ENCODE data around the gene COG3. TPM values are rescaled to one million over a fixed set of nuclear protein-coding genes. Genes with fewer than 3 reads are reported as not detected.

COG3 gene
- total and polyA plus RNA-seq, 11 donors = 7.7 to 23.1 (median 15.2) TPM

DNA sequence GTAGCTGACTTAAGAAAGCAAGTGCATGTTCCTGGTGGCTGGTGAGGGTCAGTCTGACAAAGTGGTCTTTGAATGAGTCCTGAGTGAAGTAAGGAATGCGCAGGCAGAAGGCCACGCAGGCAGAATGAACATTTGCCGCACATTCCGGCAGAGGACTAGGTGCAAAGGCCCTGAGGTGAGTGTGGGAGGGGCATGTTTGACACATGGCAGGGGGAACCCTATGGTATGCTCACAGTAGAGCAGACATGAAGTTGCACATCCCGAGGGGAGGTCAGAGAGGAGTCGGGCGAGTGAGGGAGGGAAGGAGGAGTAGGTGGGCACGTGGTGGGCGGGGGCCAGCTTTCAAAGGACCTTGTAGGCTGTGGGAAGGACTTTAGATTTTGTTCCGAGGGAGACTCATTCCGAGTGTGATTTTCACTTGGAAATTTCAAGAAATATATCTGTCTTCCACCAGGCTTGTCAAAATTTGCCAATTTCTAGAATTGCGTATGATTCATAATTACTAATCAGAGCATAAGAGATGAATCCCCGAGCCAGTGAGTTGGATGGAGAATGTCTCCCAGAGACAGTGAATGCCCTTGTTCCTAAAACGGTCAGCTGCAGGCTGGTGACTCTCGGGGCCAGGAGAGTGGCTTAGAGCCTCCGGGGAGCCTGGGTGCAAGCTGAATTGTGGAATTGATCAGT lies 110.5 kb downstream of the COG3 start:
- Histone ChIP-seq H3K9me3 (no peaks in the 10 kb centered on the region), H3K27ac (no peak overlapping the region), H3K4me3 (no peak overlapping the region), H3K4me1 (no peaks in the 10 kb centered on the region), H3K27me3 (peaks cover 0 to 20% (median 2%) of the 10 kb centered on the region in 9 donors), H3K36me3 (no peaks in the 10 kb centered on the region)
- intact Hi-C loops (cut with DNase I) = no loop called here
- no peak for DNase-seq
- TF ChIP-seq POLR2A (IDR thresholded peaks at IDR 0.05) = no peak
- TF ChIP-seq, protein P1, sequence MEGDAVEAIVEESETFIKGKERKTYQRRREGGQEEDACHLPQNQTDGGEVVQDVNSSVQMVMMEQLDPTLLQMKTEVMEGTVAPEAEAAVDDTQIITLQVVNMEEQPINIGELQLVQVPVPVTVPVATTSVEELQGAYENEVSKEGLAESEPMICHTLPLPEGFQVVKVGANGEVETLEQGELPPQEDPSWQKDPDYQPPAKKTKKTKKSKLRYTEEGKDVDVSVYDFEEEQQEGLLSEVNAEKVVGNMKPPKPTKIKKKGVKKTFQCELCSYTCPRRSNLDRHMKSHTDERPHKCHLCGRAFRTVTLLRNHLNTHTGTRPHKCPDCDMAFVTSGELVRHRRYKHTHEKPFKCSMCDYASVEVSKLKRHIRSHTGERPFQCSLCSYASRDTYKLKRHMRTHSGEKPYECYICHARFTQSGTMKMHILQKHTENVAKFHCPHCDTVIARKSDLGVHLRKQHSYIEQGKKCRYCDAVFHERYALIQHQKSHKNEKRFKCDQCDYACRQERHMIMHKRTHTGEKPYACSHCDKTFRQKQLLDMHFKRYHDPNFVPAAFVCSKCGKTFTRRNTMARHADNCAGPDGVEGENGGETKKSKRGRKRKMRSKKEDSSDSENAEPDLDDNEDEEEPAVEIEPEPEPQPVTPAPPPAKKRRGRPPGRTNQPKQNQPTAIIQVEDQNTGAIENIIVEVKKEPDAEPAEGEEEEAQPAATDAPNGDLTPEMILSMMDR (IDR thresholded peaks at IDR 0.05) = no peak
- no peak for ATAC-seq
- WGBS, 4 donors = 79 to 87% (median 85%) methylated on average over 16 of the region's 16 CpGs

DNA sequence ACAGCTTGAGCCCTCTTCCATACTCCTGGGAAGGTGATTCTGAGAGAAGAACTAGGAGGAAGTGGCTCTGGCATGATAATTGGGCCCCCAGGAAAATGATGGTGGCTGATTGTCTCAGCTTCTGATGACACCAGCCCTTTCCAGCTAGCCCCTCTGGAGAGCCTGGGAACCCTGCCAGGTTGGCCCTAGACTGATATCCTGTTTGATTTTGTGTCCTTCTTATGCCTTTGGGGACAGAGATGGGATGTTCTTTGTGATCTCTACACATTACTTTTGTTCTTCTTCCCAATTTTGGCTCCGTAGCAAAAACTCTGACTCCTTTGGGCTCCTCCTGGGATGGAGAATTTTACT lies 111.1 kb downstream of the COG3 start:
- TF ChIP-seq, protein P1 (IDR thresholded peaks at IDR 0.05) = no peak
- no peak for TF ChIP-seq POLR2A (IDR thresholded peaks at IDR 0.05)
- Histone ChIP-seq H3K4me3 (no peak overlapping the region), H3K27me3 (peaks cover 0 to 15% (median 2%) of the 10 kb centered on the region in 9 donors), H3K4me1 (no peaks in the 10 kb centered on the region), H3K27ac (no peak overlapping the region), H3K36me3 (no peaks in the 10 kb centered on the region), H3K9me3 (no peaks in the 10 kb centered on the region)
- no peak for DNase-seq
- ATAC-seq = no peak
- 58 to 75% (median 69%) methylated on average over 1 of the region's 1 CpG for WGBS, 4 donors
- intact Hi-C loops (cut with DNase I) = no loop called here

- H3K9me3 ChIP-seq = no peaks in the 10 kb centered on the region
- TF ChIP-seq POLR2A (IDR thresholded peaks at IDR 0.05) = no peak
- TF ChIP-seq, protein P1 (IDR thresholded peaks at IDR 0.05) = no peak
- H3K27ac ChIP-seq = no peak overlapping the region
- H3K27me3 ChIP-seq = peaks cover 0 to 15% (median 2%) of the 10 kb centered on the region in 9 donors
- no peak overlapping the region for H3K4me3 ChIP-seq
- DNase-seq (no peak), ATAC-seq (no peak)
- intact Hi-C loops (cut with DNase I) = no loop called here
- H3K4me1 ChIP-seq = no peaks in the 10 kb centered on the region
- WGBS, 4 donors = 78 to 88% (median 82%) methylated on average over 4 of the region's 4 CpGs
- no peaks in the 10 kb centered on the region for H3K36me3 ChIP-seq
Observed at GRCh38 chr13:45576466-45576865, 111.7 kb downstream of the COG3 start.

- ATAC-seq (no peak), DNase-seq (no peak)
- Histone ChIP-seq H3K27me3 (peaks cover 0 to 10% (median 0%) of the 10 kb centered on the region in 9 donors), H3K36me3 (no peaks in the 10 kb centered on the region), H3K4me3 (no peak overlapping the region), H3K27ac (no peak overlapping the region), H3K9me3 (no peaks in the 10 kb centered on the region), H3K4me1 (no peaks in the 10 kb centered on the region)
- intact Hi-C loops (cut with DNase I) = no loop called here
- WGBS, 4 donors = 54 to 73% (median 59%) methylated on average over 3 of the region's 3 CpGs
- no peak for TF ChIP-seq POLR2A (IDR thresholded peaks at IDR 0.05)
- TF ChIP-seq, protein P1 (IDR thresholded peaks at IDR 0.05) = no peak
Observed at GRCh38 chr13:45582408-45583076, 117.8 kb downstream of the COG3 start.

Measured in heart left ventricle (tissue), 16 donors.